Measurements from ENCODE around the gene EPB41L1. TPM values are rescaled to one million over a fixed set of nuclear protein-coding genes. Genes with fewer than 3 reads are reported as not detected.
"Not testable (repeated sequence)": the region's sequence is repeated elsewhere in the genome, so short reads cannot be mapped to it uniquely, and the experiment has no call there.

Gene EPB41L1
- total RNA-seq, 1 donor from 2014 or later, result 2.1 TPM

GRCh38 chr20:36132802-36133211, 21.7 kb upstream of the EPB41L1 start:
- H3K27me3 ChIP-seq (ENCODE audit: control insufficient read depth, insufficient read depth, low read length), result no peaks in the 10 kb centered on the region
- DNase-seq (ENCODE audit: low read depth) (no peak), FAIRE-seq (no peak)
- no peak overlapping the region for H3K4me3 ChIP-seq (ENCODE audit: low read depth, low read length)
- H3K36me3 ChIP-seq (ENCODE audit: control insufficient read depth, insufficient read depth, low read length), result no peaks in the 10 kb centered on the region
- no peak for TF ChIP-seq CTCF (IDR thresholded peaks at IDR 0.05; ENCODE audit: insufficient read depth, low read length, severe bottlenecking)

GRCh38 chr20:36133821-36134220, 20.7 kb upstream of the EPB41L1 start:
- peak; percentile 44 for DNase-seq (ENCODE audit: low read depth)
- H3K4me3 ChIP-seq (ENCODE audit: low read depth, low read length), result no peak overlapping the region
- FAIRE-seq, result no peak
- no peak for TF ChIP-seq CTCF (IDR thresholded peaks at IDR 0.05; ENCODE audit: insufficient read depth, low read length, severe bottlenecking)
- no peaks in the 10 kb centered on the region for H3K36me3 ChIP-seq (ENCODE audit: control insufficient read depth, insufficient read depth, low read length)
- H3K27me3 ChIP-seq (ENCODE audit: control insufficient read depth, insufficient read depth, low read length), result no peaks in the 10 kb centered on the region

- TF ChIP-seq CTCF (IDR thresholded peaks at IDR 0.05; ENCODE audit: insufficient read depth, low read length, severe bottlenecking), result no peak
- Histone ChIP-seq H3K36me3 (ENCODE audit: control insufficient read depth, insufficient read depth, low read length) (no peaks in the 10 kb centered on the region), H3K27me3 (ENCODE audit: control insufficient read depth, insufficient read depth, low read length) (no peaks in the 10 kb centered on the region), H3K4me3 (ENCODE audit: low read depth, low read length) (no peak overlapping the region)
- DNase-seq (ENCODE audit: low read depth) (no peak), FAIRE-seq (no peak)
Measured at GRCh38 chr20:36135159-36135558, 19.4 kb upstream of the EPB41L1 start.

- TF ChIP-seq CTCF (IDR thresholded peaks at IDR 0.05; ENCODE audit: insufficient read depth, low read length, severe bottlenecking), result no peak
- Histone ChIP-seq H3K36me3 (ENCODE audit: control insufficient read depth, insufficient read depth, low read length) (no peaks in the 10 kb centered on the region), H3K4me3 (ENCODE audit: low read depth, low read length) (no peak overlapping the region), H3K27me3 (ENCODE audit: control insufficient read depth, insufficient read depth, low read length) (no peaks in the 10 kb centered on the region)
- FAIRE-seq (no peak), DNase-seq (ENCODE audit: low read depth) (no peak)
Measured at GRCh38 chr20:36135821-36136220, 18.7 kb upstream of the EPB41L1 start.

GRCh38 chr20:36137313-36137712, 17.2 kb upstream of the EPB41L1 start:
- FAIRE-seq; H3K4me3 ChIP-seq (ENCODE audit: low read depth, low read length); H3K36me3 ChIP-seq (ENCODE audit: control insufficient read depth, insufficient read depth, low read length); DNase-seq (ENCODE audit: low read depth); H3K27me3 ChIP-seq (ENCODE audit: control insufficient read depth, insufficient read depth, low read length): not testable (repeated sequence)

- DNase-seq (ENCODE audit: low read depth) (no peak), FAIRE-seq (no peak)
- H3K36me3 ChIP-seq (ENCODE audit: control insufficient read depth, insufficient read depth, low read length), result no peaks in the 10 kb centered on the region
- H3K27me3 ChIP-seq (ENCODE audit: control insufficient read depth, insufficient read depth, low read length), result no peaks in the 10 kb centered on the region
- H3K4me3 ChIP-seq (ENCODE audit: low read depth, low read length), result no peak overlapping the region
- TF ChIP-seq CTCF (IDR thresholded peaks at IDR 0.05; ENCODE audit: insufficient read depth, low read length, severe bottlenecking), result no peak
Measured at GRCh38 chr20:36141310-36141709, 13.2 kb upstream of the EPB41L1 start.
